Activated B cell treated with CpG ODN at 0.5 μM for 24 hours (primary cell): Measurements from ENCODE around the gene DIRAS1. TPM values are rescaled to one million over a fixed set of nuclear protein-coding genes. Genes with fewer than 3 reads are reported as not detected.

Source experiments
- ATAC-seq: fragments of 200-7000 bp; cut with Tn5 transposase; one replicate; pipeline ENCODE4 v1.10.0; 2021; ENCODE audit warnings: low read depth, mild to moderate bottlenecking, moderate library complexity
- CTCF ChIA-PET: fragments of 350-600 bp; sonication (Branson Sonifier 250); formaldehyde crosslinking; loops from one replicate; lab custom pipeline; 2021; ENCODE audit warnings: antibody characterized with exemption; lab: Charles Lee
- POLR2A ChIA-PET: fragments of 350-600 bp; sonication (Branson Sonifier 250); formaldehyde crosslinking; loops from one replicate; lab custom pipeline; 2021; ENCODE audit warnings: antibody characterized with exemption; lab: Charles Lee
- DNase-seq: peaks from one replicate; pipeline ENCODE4 v3.0.0; 2022
- H3K27ac Mint-ChIP-seq: one replicate; pipeline ENCODE4 v1.8.0; 2020; ENCODE audit warnings: mixed read lengths
- H3K27me3 Mint-ChIP-seq: one replicate; pipeline ENCODE4 v1.8.0; 2021; ENCODE audit warnings: mixed read lengths
- H3K36me3 Mint-ChIP-seq: one replicate; pipeline ENCODE4 v1.8.0; 2021; ENCODE audit warnings: low read depth, mixed read lengths
- H3K4me1 Mint-ChIP-seq: one replicate; pipeline ENCODE4 v1.8.0; 2021; ENCODE audit warnings: mixed read lengths
- H3K4me3 Mint-ChIP-seq: one replicate; pipeline ENCODE4 v1.8.0; 2020; ENCODE audit warnings: mild to moderate bottlenecking, mixed read lengths
- H3K9me3 Mint-ChIP-seq: one replicate; pipeline ENCODE4 v1.8.0; 2020; ENCODE audit warnings: mixed read lengths
- intact Hi-C: fragments of 100-400 bp; cut with micrococcal nuclease; formaldehyde crosslinking; loops from one replicate; pipeline ENCODE4 v1.15.1; 2024
- total RNA-seq: library from RNA; stranded (reverse); gene quantifications from 2 replicates; pipeline ENCODE4 v1.2.3, GENCODE V29; 2022
- TF ChIP-seq, protein P1 (sequence below): fragments of 200-600 bp; IDR thresholded peaks from one replicate; pipeline ENCODE4 v1.8.0; 2022; ENCODE audit warnings: antibody characterized with exemption, mild to moderate bottlenecking

DIRAS1 gene
- total RNA-seq, 1 donor from 2014 or later: 6.4 TPM

DNA sequence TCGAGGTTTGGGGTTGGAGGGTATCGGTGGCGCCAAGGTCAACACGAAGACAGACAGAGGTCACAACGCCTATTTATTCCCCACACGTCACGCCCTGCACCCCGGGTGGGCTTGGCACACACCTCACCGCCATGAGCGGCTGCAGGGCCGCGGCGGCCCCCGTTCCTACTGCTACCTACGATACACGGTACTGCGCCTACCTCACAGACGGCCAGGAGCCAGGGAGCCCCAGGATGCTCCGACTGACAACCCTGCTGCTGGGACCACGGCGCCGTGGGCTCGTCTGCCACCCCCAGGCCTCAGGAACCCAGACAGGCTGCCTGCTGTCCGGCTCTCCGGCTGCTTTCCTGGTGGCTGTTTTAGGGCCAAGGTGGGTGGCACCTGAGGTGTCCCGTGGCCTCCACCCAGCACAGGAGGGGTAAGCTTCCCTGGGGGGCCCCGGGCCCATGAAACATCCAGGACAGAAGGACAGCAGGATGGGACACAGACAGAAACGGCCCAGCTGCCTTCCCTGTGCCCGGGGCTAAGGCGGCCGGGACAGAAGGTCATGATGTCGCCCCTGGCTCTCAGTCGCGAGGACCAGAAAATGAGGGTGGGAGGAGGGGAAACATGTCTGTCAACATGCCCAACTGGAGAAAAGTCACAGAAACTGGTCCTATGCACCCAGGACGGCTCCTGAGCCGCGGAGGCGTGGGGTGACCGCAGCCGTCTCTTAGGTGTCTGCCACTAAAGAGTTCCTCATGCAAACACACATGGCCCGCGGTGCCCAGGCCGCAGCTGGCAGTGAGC lies 33.7 kb upstream of the DIRAS1 start:
- H3K27me3 Mint-ChIP-seq: no peaks in the 10 kb centered on the region
- no peaks in the 10 kb centered on the region for H3K9me3 Mint-ChIP-seq
- H3K27ac Mint-ChIP-seq: no peak overlapping the region
- ChIA-PET POLR2A (no interaction called here), CTCF (interaction anchor here (7.4 kb wide), 1 partner anchor 107 kb away, joined by 161 read pairs; no protein-coding TSS in a partner anchor)
- H3K4me1 Mint-ChIP-seq: no peaks in the 10 kb centered on the region
- intact Hi-C loops: no loop called here
- peaks cover 40% of the 10 kb centered on the region for H3K36me3 Mint-ChIP-seq
- no peak overlapping the region for H3K4me3 Mint-ChIP-seq
- TF ChIP-seq, protein P1, sequence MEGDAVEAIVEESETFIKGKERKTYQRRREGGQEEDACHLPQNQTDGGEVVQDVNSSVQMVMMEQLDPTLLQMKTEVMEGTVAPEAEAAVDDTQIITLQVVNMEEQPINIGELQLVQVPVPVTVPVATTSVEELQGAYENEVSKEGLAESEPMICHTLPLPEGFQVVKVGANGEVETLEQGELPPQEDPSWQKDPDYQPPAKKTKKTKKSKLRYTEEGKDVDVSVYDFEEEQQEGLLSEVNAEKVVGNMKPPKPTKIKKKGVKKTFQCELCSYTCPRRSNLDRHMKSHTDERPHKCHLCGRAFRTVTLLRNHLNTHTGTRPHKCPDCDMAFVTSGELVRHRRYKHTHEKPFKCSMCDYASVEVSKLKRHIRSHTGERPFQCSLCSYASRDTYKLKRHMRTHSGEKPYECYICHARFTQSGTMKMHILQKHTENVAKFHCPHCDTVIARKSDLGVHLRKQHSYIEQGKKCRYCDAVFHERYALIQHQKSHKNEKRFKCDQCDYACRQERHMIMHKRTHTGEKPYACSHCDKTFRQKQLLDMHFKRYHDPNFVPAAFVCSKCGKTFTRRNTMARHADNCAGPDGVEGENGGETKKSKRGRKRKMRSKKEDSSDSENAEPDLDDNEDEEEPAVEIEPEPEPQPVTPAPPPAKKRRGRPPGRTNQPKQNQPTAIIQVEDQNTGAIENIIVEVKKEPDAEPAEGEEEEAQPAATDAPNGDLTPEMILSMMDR: no peak
- ATAC-seq (no peak), DNase-seq (no peak)

DNA sequence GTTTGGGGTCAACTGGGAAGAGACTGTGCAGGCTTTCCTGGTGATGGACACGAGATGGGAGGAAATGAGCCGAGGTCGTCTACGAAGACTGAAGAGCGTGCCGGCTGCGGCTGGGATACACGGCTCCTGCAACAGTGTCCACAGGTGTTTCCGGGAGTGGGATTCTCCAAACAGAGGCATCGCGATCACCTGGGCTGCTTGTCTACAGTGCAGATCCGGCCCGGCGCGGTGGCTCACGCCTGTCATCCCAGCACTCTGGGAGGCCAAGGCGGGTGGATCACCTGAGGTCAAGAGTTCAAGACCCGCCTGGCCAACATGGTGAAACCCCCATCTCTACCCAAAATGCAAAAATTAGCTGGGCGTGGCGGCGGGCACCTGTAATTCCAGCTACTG lies 30.3 kb upstream of the DIRAS1 start:
- Mint-ChIP-seq H3K4me1 (peaks cover 12% of the 10 kb centered on the region), H3K4me3 (no peak overlapping the region), H3K27ac (no peak overlapping the region), H3K36me3 (peaks cover 22% of the 10 kb centered on the region), H3K9me3 (no peaks in the 10 kb centered on the region), H3K27me3 (no peaks in the 10 kb centered on the region)
- DNase-seq (no peak), ATAC-seq (no peak)
- intact Hi-C loops: no loop called here
- TF ChIP-seq, protein P1: no peak
- CTCF ChIA-PET: interaction anchor here (3.3 to 7.4 kb wide), 2 partner anchors 90 to 104 kb away, joined by 21 to 161 read pairs; no protein-coding TSS in a partner anchor
- POLR2A ChIA-PET: interaction anchor here (0.7 kb wide), 1 partner anchor 199 kb away, joined by 8 read pairs; no protein-coding TSS in a partner anchor

DNA sequence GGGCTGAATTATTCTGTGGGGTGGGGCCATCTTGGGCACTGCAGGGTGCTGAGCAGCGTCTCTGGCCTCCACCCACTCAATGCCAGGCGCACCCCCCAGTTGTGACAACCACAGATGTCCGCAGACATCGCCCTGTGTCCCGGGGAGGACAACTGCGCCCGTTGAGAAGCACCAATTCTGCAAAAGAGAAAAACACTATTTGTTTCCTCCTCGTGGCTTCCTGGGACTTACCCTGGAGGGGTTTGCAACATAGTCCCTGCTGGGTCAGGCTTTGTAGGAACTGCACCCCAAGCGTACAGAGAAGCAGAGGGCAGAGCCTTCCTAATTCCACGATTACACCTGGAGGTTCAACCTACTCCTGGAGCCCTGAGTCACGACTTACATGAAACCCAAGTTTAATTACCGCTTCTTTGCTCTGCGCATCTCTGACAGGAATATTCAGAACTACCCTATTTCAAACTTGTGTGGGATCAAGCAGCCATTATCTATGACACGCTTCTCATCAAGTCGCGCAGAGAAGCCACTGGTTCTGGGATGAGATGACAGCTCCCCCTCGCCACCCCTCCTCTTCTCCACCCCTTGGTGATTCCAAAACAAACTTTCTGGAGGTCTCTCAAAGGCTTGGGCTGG lies 29.8 kb upstream of the DIRAS1 start:
- Mint-ChIP-seq H3K4me3 (no peak overlapping the region), H3K27ac (no peak overlapping the region), H3K4me1 (peaks cover 12% of the 10 kb centered on the region), H3K9me3 (no peaks in the 10 kb centered on the region), H3K27me3 (no peaks in the 10 kb centered on the region), H3K36me3 (peaks cover 17% of the 10 kb centered on the region)
- POLR2A ChIA-PET: interaction anchor here (0.8 to 2.4 kb wide), 2 partner anchors 99 to 102 kb away, joined by 3 to 22 read pairs; no protein-coding TSS in a partner anchor
- intact Hi-C loops: no loop called here
- no peak for ATAC-seq
- DNase-seq: no peak
- TF ChIP-seq, protein P1: no peak
- CTCF ChIA-PET: interaction anchor here (1.1 to 7.4 kb wide), 6 partner anchors 52 to 103 kb away, joined by 3 to 161 read pairs (median 7); no protein-coding TSS in a partner anchor

DNA sequence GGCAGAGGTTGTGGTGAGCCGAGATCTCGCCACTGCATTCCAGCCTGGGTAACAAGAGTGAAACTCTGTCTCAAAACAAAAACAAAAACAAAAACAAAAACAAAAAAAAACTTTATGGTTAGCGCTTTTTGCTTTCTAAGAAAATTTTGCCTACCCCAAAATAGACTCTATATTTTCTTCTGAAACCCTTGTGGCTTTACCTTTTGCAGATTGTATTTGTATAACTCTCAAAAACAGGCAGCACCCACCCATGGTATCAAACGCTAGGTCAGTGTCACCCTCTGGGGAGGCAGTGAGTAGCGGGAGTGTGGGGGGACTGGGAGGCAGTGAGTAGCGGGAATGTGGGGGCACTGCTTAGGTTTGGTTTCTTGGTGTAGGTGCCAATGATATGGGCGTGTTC lies 26.2 kb upstream of the DIRAS1 start:
- Mint-ChIP-seq H3K9me3 (no peaks in the 10 kb centered on the region), H3K27ac (no peak overlapping the region), H3K4me3 (no peak overlapping the region), H3K4me1 (peaks cover 12% of the 10 kb centered on the region), H3K27me3 (peaks cover 2% of the 10 kb centered on the region), H3K36me3 (no peaks in the 10 kb centered on the region)
- intact Hi-C loops: no loop called here
- TF ChIP-seq, protein P1: no peak
- no peak for DNase-seq
- CTCF ChIA-PET: interaction anchor here (1.0 to 7.4 kb wide), 2 partner anchors 99 to 100 kb away, joined by 6 to 161 read pairs; no protein-coding TSS in a partner anchor
- no peak for ATAC-seq
- POLR2A ChIA-PET: interaction anchor here (0.7 to 1.7 kb wide), 2 partner anchors 10 to 99 kb away, joined by 3 to 14 read pairs; no protein-coding TSS in a partner anchor

DNA sequence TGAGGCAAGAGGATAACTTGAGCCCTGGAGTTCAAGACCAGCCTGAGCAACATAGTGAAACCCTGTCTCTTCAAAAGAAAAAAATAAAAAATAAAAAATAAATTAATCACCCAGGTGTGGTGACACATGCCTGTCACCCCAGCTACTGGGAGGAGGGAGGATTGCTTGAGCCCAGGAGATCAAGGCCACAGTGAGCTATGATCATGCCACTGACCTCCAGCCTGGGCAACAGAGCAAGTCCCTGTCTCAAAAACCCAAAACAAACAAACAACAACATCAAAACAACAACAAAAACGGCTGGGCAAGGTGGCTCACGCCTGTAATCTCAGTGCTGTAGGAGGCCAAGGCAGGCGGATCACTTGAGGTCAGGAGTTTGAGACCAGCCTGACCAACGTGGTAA lies 22.9 kb upstream of the DIRAS1 start:
- ChIA-PET CTCF (no interaction called here), POLR2A (interaction anchor here (0.6 kb wide), 2 partner anchors 83 to 802 kb away, joined by 3 to 20 read pairs; no protein-coding TSS in a partner anchor)
- Mint-ChIP-seq H3K27ac (no peak overlapping the region), H3K27me3 (peaks cover 5% of the 10 kb centered on the region), H3K36me3 (no peaks in the 10 kb centered on the region), H3K9me3 (no peaks in the 10 kb centered on the region), H3K4me1 (peaks cover 20% of the 10 kb centered on the region), H3K4me3 (no peak overlapping the region)
- intact Hi-C loops: no loop called here
- DNase-seq: no peak
- TF ChIP-seq, protein P1: no peak
- ATAC-seq: no peak
